ENCODE results near the gene ZBTB25. TPM values are rescaled to one million over a fixed set of nuclear protein-coding genes. Genes with fewer than 3 reads are reported as not detected.

The ZBTB25 gene
- polyA plus RNA-seq, 3 donors, result 3.2 to 8.7 (median 3.9) TPM

- H3K79me2 ChIP-seq (ENCODE audit: insufficient read depth, low read length), result peaks cover 47% of the 10 kb centered on the region
- H3K27me3 ChIP-seq (ENCODE audit: control insufficient read depth in 2 of 2, insufficient read depth in 2 of 2, low read length in 2 of 2), result no peaks in the 10 kb centered on the region
These were observed 2.0 kb downstream of the ZBTB25 start for GRCh38 chr14:64501411-64502171.

GRCh38 chr14:64500088-64500487 lies 3.5 kb downstream of the ZBTB25 start:
- Histone ChIP-seq H3K36me3 (replicated peaks in 1 of 2; ENCODE audit: control insufficient read depth in 1 of 2, insufficient read depth in 2 of 2, low read length in 2 of 2) (peaks cover 0 to 9% of the 10 kb centered on the region in 2 donors), H2AFZ (ENCODE audit: insufficient read depth, low read depth, low read length, poor library complexity, severe bottlenecking) (no peak overlapping the region), H4K20me1 (ENCODE audit: insufficient read depth, low read length) (peaks cover 1% of the 10 kb centered on the region), H3K27me3 (ENCODE audit: control insufficient read depth in 2 of 2, insufficient read depth in 2 of 2, low read length in 2 of 2) (no peaks in the 10 kb centered on the region), H3K9ac (ENCODE audit: insufficient read depth, low read length, poor library complexity, severe bottlenecking) (no peak overlapping the region), H3K79me2 (ENCODE audit: insufficient read depth, low read length) (peaks cover 32% of the 10 kb centered on the region), H3K4me2 (replicated peaks; ENCODE audit: extremely low read depth, low read length, poor library complexity, severe bottlenecking) (no peak overlapping the region), H3K27ac (ENCODE audit: low read depth in 1 of 2, low read length in 2 of 2) (no peak overlapping the region), H3K9me3 (replicated peaks in 1 of 2; ENCODE audit: control insufficient read depth in 1 of 2, insufficient read depth in 1 of 2, low read length in 2 of 2) (no peaks in the 10 kb centered on the region), H3K4me3 (replicated peaks in 1 of 3; ENCODE audit: low read depth in 2 of 3, low read length in 3 of 3) (no peak overlapping the region), H3K4me1 (ENCODE audit: control insufficient read depth in 1 of 2, insufficient read depth in 2 of 2, low read length in 2 of 2) (peaks cover 18 to 31% of the 10 kb centered on the region in 2 donors)
- H3K9me3 Mint-ChIP-seq, result no peaks in the 10 kb centered on the region
- DNase-seq, result no peak
- H3K4me1 Mint-ChIP-seq, result peaks cover 24% of the 10 kb centered on the region
- no peaks in the 10 kb centered on the region for H3K27me3 Mint-ChIP-seq (ENCODE audit: low read depth in 3 of 3)
- intact Hi-C loops (cut with micrococcal nuclease), result loop anchor here in 1 of 2 donors (10.0 kb wide), 1 partner anchor 155 kb away; no protein-coding TSS in a partner anchor
- H3K36me3 Mint-ChIP-seq, result peaks cover 4 to 16% of the 10 kb centered on the region in 2 donors
- H3K27ac Mint-ChIP-seq, result no peak overlapping the region
- WGBS (ENCODE audit: insufficient coverage), result no CpG with 5 or more reads among the region's 1 CpG
- TF ChIP-seq CTCF (IDR thresholded peaks at IDR 0.05), result no peak
- H3K4me3 Mint-ChIP-seq, result no peak overlapping the region

More at GRCh38 chr14:64501411-64502171, 2.0 kb downstream of the ZBTB25 start:
- Histone ChIP-seq H3K36me3 (replicated peaks in 1 of 2; ENCODE audit: control insufficient read depth in 1 of 2, insufficient read depth in 2 of 2, low read length in 2 of 2) (no peaks in the 10 kb centered on the region), H3K4me1 (ENCODE audit: control insufficient read depth in 1 of 2, insufficient read depth in 2 of 2, low read length in 2 of 2) (peaks cover 31 to 46% of the 10 kb centered on the region in 2 donors), H3K4me2 (replicated peaks; ENCODE audit: extremely low read depth, low read length, poor library complexity, severe bottlenecking) (peak overlapping the region; percentile 26), H3K27ac (ENCODE audit: low read depth in 1 of 2, low read length in 2 of 2) (no peak overlapping the region), H2AFZ (ENCODE audit: insufficient read depth, low read depth, low read length, poor library complexity, severe bottlenecking) (no peak overlapping the region), H3K9me3 (replicated peaks in 1 of 2; ENCODE audit: control insufficient read depth in 1 of 2, insufficient read depth in 1 of 2, low read length in 2 of 2) (no peaks in the 10 kb centered on the region), H3K9ac (ENCODE audit: insufficient read depth, low read length, poor library complexity, severe bottlenecking) (no peak overlapping the region), H4K20me1 (ENCODE audit: insufficient read depth, low read length) (peaks cover 16% of the 10 kb centered on the region), H3K4me3 (replicated peaks in 1 of 3; ENCODE audit: low read depth in 2 of 3, low read length in 3 of 3) (peak overlapping the region in 1 of 3 experiments; percentile 87)
- Mint-ChIP-seq H3K27ac (peak overlapping the region in 2 of 7 donors; percentile 55 to 56), H3K27me3 (ENCODE audit: low read depth in 3 of 3) (no peaks in the 10 kb centered on the region), H3K4me3 (peak overlapping the region; percentile 7 to 13), H3K9me3 (no peaks in the 10 kb centered on the region), H3K36me3 (peaks cover 0 to 12% of the 10 kb centered on the region in 2 donors), H3K4me1 (peaks cover 38% of the 10 kb centered on the region)
- peak in 1 of 3 donors; percentile 22 for DNase-seq
- intact Hi-C loops (cut with micrococcal nuclease), result loop anchor here in 1 of 2 donors (10.0 kb wide), 1 partner anchor 153 kb away; no protein-coding TSS in a partner anchor
- no peak for TF ChIP-seq CTCF (IDR thresholded peaks at IDR 0.05)
- WGBS (ENCODE audit: insufficient coverage), result 49% methylated on average over 7 of the region's 8 CpGs

Data from CD14-positive monocyte (primary cell).